WTC11 (cell line): ENCODE measurements around the gene LAMA2. TPM values are rescaled to one million over a fixed set of nuclear protein-coding genes. Genes with fewer than 3 reads are reported as not detected.
A peak's percentile ranks its signal among the peaks of the same experiment; 100 is the strongest.

ENCODE experiments used
- ATAC-seq: fragments of 200-7000 bp; cut with Tn5 transposase; 2 replicates; pipeline ENCODE4 v1.10.0; 2021; ENCODE audit warnings: mild to moderate bottlenecking, moderate library complexity
- CTCF ChIA-PET: fragments of 300-600 bp; sonication (Branson Sonifier 250); formaldehyde crosslinking; loops from one replicate; lab custom pipeline; 2021; ENCODE audit warnings: antibody characterized with exemption; lab: Charles Lee
- POLR2A ChIA-PET: fragments of 350-600 bp; sonication (Branson Sonifier 250); formaldehyde crosslinking; loops from one replicate; lab custom pipeline; 2021; ENCODE audit warnings: antibody characterized with exemption; lab: Charles Lee
- DNase-seq: peaks from one replicate; pipeline ENCODE4 v3.0.0; 2021; ENCODE audit warnings: low spot score
- H3K27ac Mint-ChIP-seq: 2 replicates; pipeline ENCODE4 v1.8.0; 2021; ENCODE audit warnings: mixed read lengths
- H3K27me3 Mint-ChIP-seq: 2 replicates; pipeline ENCODE4 v1.8.0; 2021; ENCODE audit warnings: low read depth, mild to moderate bottlenecking, moderate library complexity, mixed read lengths
- H3K36me3 Mint-ChIP-seq: 2 replicates; pipeline ENCODE4 v1.8.0; 2021; ENCODE audit warnings: mixed read lengths
- H3K4me1 Mint-ChIP-seq: 2 replicates; pipeline ENCODE4 v1.8.0; 2022; ENCODE audit warnings: mixed read lengths
- H3K4me3 Mint-ChIP-seq: 2 replicates; pipeline ENCODE4 v1.8.0; 2021; ENCODE audit warnings: mild to moderate bottlenecking, moderate library complexity, mixed read lengths
- H3K9me3 Mint-ChIP-seq: 2 replicates; pipeline ENCODE4 v1.8.0; 2021; ENCODE audit warnings: mixed read lengths
- AR ChIP-seq: fragments of 250-450 bp; sonication (Bioruptor Pico); IDR thresholded peaks from 2 replicates; pipeline ENCODE4 v1.9.0; 2021; ENCODE audit warnings: mild to moderate bottlenecking
- ATF6 ChIP-seq: sonication (generic); formaldehyde crosslinking; IDR thresholded peaks from 2 replicates; pipeline ENCODE4 v1.8.1; 2023; ENCODE audit warnings: mild to moderate bottlenecking, missing genetic modification reagents
- CDX4 ChIP-seq: fragments of 250-450 bp; sonication (Bioruptor Pico); IDR thresholded peaks from 2 replicates; pipeline ENCODE4 v1.9.0; 2021; ENCODE audit warnings: moderate library complexity, mild to moderate bottlenecking, inconsistent platforms, borderline replicate concordance
- MAX ChIP-seq: sonication (generic); formaldehyde crosslinking; IDR thresholded peaks from 2 replicates; pipeline ENCODE4 v1.8.0; 2022; ENCODE audit warnings: mild to moderate bottlenecking, missing genetic modification reagents
- NFYB ChIP-seq: sonication (generic); formaldehyde crosslinking; conservative IDR thresholded peaks from 2 replicates; pipeline ENCODE4 v1.8.0; 2022; ENCODE audit warnings: low read depth, missing genetic modification reagents
- SP1 ChIP-seq: sonication (generic); formaldehyde crosslinking; conservative IDR thresholded peaks from 2 replicates; pipeline ENCODE4 v1.8.1; 2022; ENCODE audit warnings: missing genetic modification reagents
- STAT6 ChIP-seq: sonication (generic); formaldehyde crosslinking; conservative IDR thresholded peaks from 2 replicates; pipeline ENCODE4 v1.8.1; 2023; ENCODE audit warnings: mild to moderate bottlenecking, low read depth, missing genetic modification reagents, moderate library complexity
- ZNF281 ChIP-seq: sonication (generic); formaldehyde crosslinking; IDR thresholded peaks from 2 replicates; pipeline ENCODE4 v1.8.0; 2023; ENCODE audit warnings: mild to moderate bottlenecking, missing genetic modification reagents
- ZNF423 ChIP-seq: fragments of 250-450 bp; sonication (Bioruptor Pico); IDR thresholded peaks from 2 replicates; pipeline ENCODE4 v2.1.2; 2022; ENCODE audit warnings: mild to moderate bottlenecking, moderate library complexity
- ZNF425 ChIP-seq: fragments of 250-450 bp; sonication (Bioruptor Pico); conservative IDR thresholded peaks from 2 replicates; pipeline ENCODE4 v1.9.0; 2021; ENCODE audit warnings: mild to moderate bottlenecking
- ZNF512 ChIP-seq: sonication (generic); formaldehyde crosslinking; IDR thresholded peaks from 2 replicates; pipeline ENCODE4 v1.8.1; 2022; ENCODE audit warnings: missing genetic modification reagents, borderline replicate concordance
- total RNA-seq: library from RNA; stranded (reverse); gene quantifications from 3 replicates; pipeline ENCODE4 v1.2.3, GENCODE V29; 2021

Gene LAMA2
- total RNA-seq, 1 experiment from 2014 or later = 6.6 TPM

GRCh38 chr6:129197154-129197553 is 314.2 kb downstream of the LAMA2 start:
- H3K27ac Mint-ChIP-seq = 0 out of 2 replicates have a peak overlapping the region, but pooled peaks have one; percentile 26
- H3K27me3 Mint-ChIP-seq = no peaks in the 10 kb centered on the region
- ATAC-seq = peak; percentile 84
- no peak for TF ChIP-seq MAX (CRISPR knock-in tag)
- no peak for TF ChIP-seq SP1 (CRISPR knock-in tag)
- no peak for TF ChIP-seq ZNF423 (CRISPR knock-in tag)
- no peak for TF ChIP-seq ZNF281 (CRISPR knock-in tag)
- no peak for TF ChIP-seq AR (CRISPR knock-in tag)
- TF ChIP-seq STAT6 (CRISPR knock-in tag) = no peak
- TF ChIP-seq NFYB (CRISPR knock-in tag) = no peak
- no peak for TF ChIP-seq ZNF512 (CRISPR knock-in tag)
- no peak for TF ChIP-seq ZNF425
- no peak for TF ChIP-seq CDX4
- TF ChIP-seq ATF6 = no peak
- TF ChIP-seq, all 79 proteins: peak for 0
- POLR2A ChIA-PET = no interaction called here
- no peak for DNase-seq
- Mint-ChIP-seq H3K9me3 (no peaks in the 10 kb centered on the region), H3K4me1 (peaks cover 32% of the 10 kb centered on the region), H3K4me3 (no peak overlapping the region), H3K36me3 (no peaks in the 10 kb centered on the region)
- CTCF ChIA-PET = interaction anchor here (0.9 kb wide), 1 partner anchor 173 kb away, joined by 3 read pairs; no protein-coding TSS in a partner anchor
